Measurements from ENCODE around the gene EIF4E2.

The EIF4E2 gene

GRCh38 chr2:232521959-232522622 lies 28.4 kb upstream of the EIF4E2 start:
- no peak overlapping the region for H3K4me3 ChIP-seq (ENCODE audit: low read depth, low read length)
- peak; percentile 52 for TF ChIP-seq CTCF (conservative IDR thresholded peaks at IDR 0.05; ENCODE audit: low read depth, low read length)
- DNase-seq (ENCODE audit: low read depth): peak; percentile 15

GRCh38 chr2:232522623-232523401 lies 27.7 kb upstream of the EIF4E2 start:
- H3K4me3 ChIP-seq (ENCODE audit: low read depth, low read length): no peak overlapping the region
- no peak for TF ChIP-seq CTCF (conservative IDR thresholded peaks at IDR 0.05; ENCODE audit: low read depth, low read length)
- DNase-seq (ENCODE audit: low read depth): no peak

GRCh38 chr2:232523402-232523681 lies 27.1 kb upstream of the EIF4E2 start:
- no peak for DNase-seq (ENCODE audit: low read depth)
- TF ChIP-seq CTCF (conservative IDR thresholded peaks at IDR 0.05; ENCODE audit: low read depth, low read length): no peak
- H3K4me3 ChIP-seq (ENCODE audit: low read depth, low read length): no peak overlapping the region

GRCh38 chr2:232523682-232524597 lies 26.5 kb upstream of the EIF4E2 start:
- TF ChIP-seq CTCF (conservative IDR thresholded peaks at IDR 0.05; ENCODE audit: low read depth, low read length): peak; percentile 22
- peak; percentile 17 for DNase-seq (ENCODE audit: low read depth)
- H3K4me3 ChIP-seq (ENCODE audit: low read depth, low read length): no peak overlapping the region

GRCh38 chr2:232524771-232525170 lies 25.7 kb upstream of the EIF4E2 start:
- TF ChIP-seq CTCF (conservative IDR thresholded peaks at IDR 0.05; ENCODE audit: low read depth, low read length): no peak
- no peak for DNase-seq (ENCODE audit: low read depth)
- no peak overlapping the region for H3K4me3 ChIP-seq (ENCODE audit: low read depth, low read length)

- no peak overlapping the region for H3K4me3 ChIP-seq (ENCODE audit: low read depth, low read length)
- no peak for DNase-seq (ENCODE audit: low read depth)
- TF ChIP-seq CTCF (conservative IDR thresholded peaks at IDR 0.05; ENCODE audit: low read depth, low read length): no peak
Observed at GRCh38 chr2:232525199-232525598, 25.3 kb upstream of the EIF4E2 start.

Measured in choroid plexus epithelial cell (primary cell).